Hepatocyte (in vitro differentiated cells): Measurements from ENCODE around the gene PLXNC1.

ENCODE experiments used
- CTCF ChIP-seq: fragments of 200-600 bp; sonication (generic); IDR thresholded peaks from 2 replicates; pipeline ENCODE4 v1.5.1; 2016; ENCODE audit warnings: antibody characterized with exemption, mild to moderate bottlenecking; ENCODE audit not compliant: poor library complexity
- EZH2 ChIP-seq: fragments of 200-600 bp; sonication (generic); IDR thresholded peaks from 2 replicates; pipeline ENCODE4 v1.6.1; 2016; ENCODE audit warnings: antibody characterized with exemption, mild to moderate bottlenecking, borderline replicate concordance
- EZH2phosphoT487 ChIP-seq: fragments of 200-600 bp; sonication (generic); IDR thresholded peaks from one replicate; pipeline ENCODE4 v1.6.1; 2018; ENCODE audit warnings: antibody characterized with exemption, mild to moderate bottlenecking, low read depth, moderate library complexity; ENCODE audit not compliant: unreplicated experiment, severe bottlenecking

- TF ChIP-seq CTCF (no peak), EZH2phosphoT487 (no peak), EZH2 (no peak)
These were observed 52.3 kb downstream of the PLXNC1 start for GRCh38 chr12:94200695-94201094.
